ENCODE results near the gene CT45A3. TPM values are rescaled to one million over a fixed set of nuclear protein-coding genes. Genes with fewer than 3 reads are reported as not detected.

The CT45A3 gene
- not detected in 2 replicates for total RNA-seq

GRCh38 chrX:135768091-135768490 lies at the start of gene CT45A3:
Gene CT45A3, minus strand, starts transcription at chrX:135768191. Its CDS starts 3,747 bp downstream, at chrX:135764444.

GRCh38 chrX:135802687-135803086 lies 34.7 kb upstream of the CT45A3 start, which contains the start of gene CT45A6:
Gene CT45A6, minus strand, starts transcription at chrX:135802787. Its CDS starts 3,794 bp downstream, at chrX:135798993.

GRCh38 chrX:135785403-135785802 lies 17.4 kb upstream of the CT45A3 start, which contains the start of gene CT45A5:
Gene CT45A5, minus strand, starts transcription at chrX:135785503. Its CDS starts 3,774 bp downstream, at chrX:135781729.

GRCh38 chrX:135713183-135713689 lies 54.8 kb downstream of the CT45A3 start, which contains the start of gene CT45A1:
Gene CT45A1, plus strand, starts transcription at chrX:135713639. Its CDS starts 5,302 bp downstream, at chrX:135718941.

Other genes with a start within 250 kb of the CT45A3 start
- gene INTS6L, start 247.5 kb downstream of the CT45A3 start, total RNA-seq: 0.93 and 1.5 TPM in 2 replicates
- not detected in 2 replicates for gene CT45A1, start 54.6 kb downstream of the CT45A3 start, total RNA-seq
- gene CT45A5, start 17.3 kb upstream of the CT45A3 start, total RNA-seq: not detected in 2 replicates
- gene CT45A6, start 34.6 kb upstream of the CT45A3 start, total RNA-seq: not detected in 2 replicates
- gene CT45A2, start 51.8 kb upstream of the CT45A3 start, total RNA-seq: not detected in 2 replicates
- gene CT45A7, start 69.1 kb upstream of the CT45A3 start, total RNA-seq: not detected in 2 replicates
- not detected in 2 replicates for gene CT45A8, start 86.3 kb upstream of the CT45A3 start, total RNA-seq
- not detected in 2 replicates for gene CT45A9, start 103.6 kb upstream of the CT45A3 start, total RNA-seq
- gene CT45A10, start 125.3 kb upstream of the CT45A3 start, total RNA-seq: not detected in 2 replicates
- not detected in 2 replicates for gene SAGE1, start 125.5 kb upstream of the CT45A3 start, total RNA-seq
- 15.9 and 16.4 TPM in 2 replicates for gene MMGT1, start 205.8 kb upstream of the CT45A3 start, total RNA-seq
- gene SLC9A6, start 217.2 kb upstream of the CT45A3 start, total RNA-seq: 11.8 and 16.9 TPM in 2 replicates

Data from mammary microvascular endothelial cell (primary cell).